ENCODE data around the gene PGS1.
A peak's percentile ranks its signal among the peaks of the same experiment; 100 is the strongest.

PGS1 gene

GRCh38 chr17:78347453-78347852 is 31.0 kb upstream of the PGS1 start:
- no peak for DNase-seq

GRCh38 chr17:78348055-78348770 is 30.2 kb upstream of the PGS1 start:
- DNase-seq = no peak

- DNase-seq = no peak
Observed at GRCh38 chr17:78349891-78350642, 28.4 kb upstream of the PGS1 start.

- no peak for DNase-seq
Observed at GRCh38 chr17:78351449-78352006, 26.9 kb upstream of the PGS1 start.

GRCh38 chr17:78353834-78354233 is 24.6 kb upstream of the PGS1 start:
- no peak for DNase-seq

GRCh38 chr17:78355045-78355641 is 23.3 kb upstream of the PGS1 start:
- no peak for DNase-seq

- no peak for DNase-seq
Observed at GRCh38 chr17:78355701-78356100, 22.7 kb upstream of the PGS1 start.

- no peak for DNase-seq
Observed at GRCh38 chr17:78356101-78356713, 22.2 kb upstream of the PGS1 start.

- no peak for DNase-seq
Observed at GRCh38 chr17:78357177-78357586, 21.3 kb upstream of the PGS1 start.

GRCh38 chr17:78357672-78358537 is 20.5 kb upstream of the PGS1 start:
- no peak for DNase-seq

GRCh38 chr17:78358538-78359320 is 19.7 kb upstream of the PGS1 start:
- DNase-seq = no peak

GRCh38 chr17:78359321-78359996 is 19.0 kb upstream of the PGS1 start:
- no peak for DNase-seq

- DNase-seq = peak; percentile 57
Observed at GRCh38 chr17:78359997-78360370, 18.5 kb upstream of the PGS1 start, which contains the start of gene SOCS3. Gene SOCS3 (minus strand): TSS chr17:78360077. CDS start chr17:78359095, 982 bp downstream.

GRCh38 chr17:78360371-78361224 is 17.9 kb upstream of the PGS1 start:
- peak; percentile 40 for DNase-seq

- no peak for DNase-seq
Observed at GRCh38 chr17:78361225-78361701, 17.2 kb upstream of the PGS1 start.

- no peak for DNase-seq
Observed at GRCh38 chr17:78362232-78362631, 16.2 kb upstream of the PGS1 start.

- DNase-seq = no peak
Observed at GRCh38 chr17:78362671-78363070, 15.8 kb upstream of the PGS1 start.

GRCh38 chr17:78364436-78365281 is 13.8 kb upstream of the PGS1 start:
- no peak for DNase-seq

All from NCI-H446 treated with DMSO at 0.1 percent for 48 hours (cell line).